Esophagus muscularis mucosa (tissue), 4 donors: Measurements from ENCODE around the gene C6orf163.

Experiments used
- CTCF ChIP-seq, 3 experiments: fragments of 200-600 bp in 2 of 3; fragments of 450-650 bp in 1 of 3; sonication (generic) in 2 of 3; IDR thresholded peaks; one replicate each; pipeline ENCODE4 v1.5.1; 2017 to 2019; ENCODE audit warnings: antibody characterized with exemption in 3 of 3, mild to moderate bottlenecking in 2 of 3, moderate library complexity in 1 of 3
- EP300 ChIP-seq: sonication (generic); formaldehyde crosslinking; IDR thresholded peaks from one replicate; pipeline ENCODE4 v1.6.1; 2017; ENCODE audit warnings: antibody characterized with exemption
- POLR2A ChIP-seq: fragments of 450-650 bp; IDR thresholded peaks from one replicate; pipeline ENCODE4 v1.6.1; 2017; ENCODE audit warnings: antibody characterized with exemption, moderate library complexity, mild to moderate bottlenecking, low read depth
- POLR2AphosphoS5 ChIP-seq, 2 donors: sonication (generic); formaldehyde crosslinking; IDR thresholded peaks; one replicate each; pipeline ENCODE4 v1.6.1; 2017; ENCODE audit warnings: antibody characterized with exemption in 2 of 2

GRCh38 chr6:87356181-87356580 is 11.6 kb downstream of the C6orf163 start:
- TF ChIP-seq CTCF (IDR thresholded peaks at IDR 0.05): no peak
- no peak for TF ChIP-seq POLR2AphosphoS5 (IDR thresholded peaks at IDR 0.05)
- no peak for TF ChIP-seq POLR2A
- TF ChIP-seq EP300: no peak
